SK-N-SH (cell line): ENCODE measurements around the gene SPATA2. TPM values are rescaled to one million over a fixed set of nuclear protein-coding genes. Genes with fewer than 3 reads are reported as not detected.

Experiments
- CTCF ChIA-PET: fragments of 300-600, 350-600 bp; formaldehyde crosslinking; extraction: SDS; loops from one replicate; lab custom pipeline; 2021; lab: Yijun Ruan, JAX
- POLR2A ChIA-PET: fragments of 350-600 bp; sonication (Branson Sonifier 250); formaldehyde crosslinking; extraction: SDS; loops from one replicate; lab custom pipeline; 2020; ENCODE audit warnings: antibody characterized with exemption, inconsistent platforms; lab: Yijun Ruan, JAX
- DNase-seq: peaks from one replicate; pipeline ENCODE4 v3.0.0; 2012
- H2AFZ ChIP-seq: fragments of 200-600 bp; sonication (generic); 2 replicates; pipeline ENCODE4 v1.8.1; 2016; ENCODE audit warnings: antibody characterized with exemption, mild to moderate bottlenecking, low read depth
- H3F3A ChIP-seq: fragments of 200-600 bp; sonication (generic); replicated peaks from 2 replicates; pipeline ENCODE3; 2016; ENCODE audit warnings: antibody characterized with exemption, mild to moderate bottlenecking; ENCODE audit not compliant: insufficient read depth
- H3K27ac ChIP-seq, 2 experiments: fragments of 200-500 bp in 1 of 2; fragments of 200-600 bp in 1 of 2; sonication (Bioruptor generic) in 1 of 2; sonication (generic), shearing (Covaris generic) in 1 of 2; 2 replicates each; pipeline versions ENCODE4 v1.5.1 to v1.6.1; 2014 to 2016; ENCODE audit warnings: low read depth in 2 of 2, inconsistent platforms in 1 of 2, low read length in 1 of 2, mild to moderate bottlenecking in 1 of 2, mixed read lengths in 1 of 2
- H3K27me3 ChIP-seq: fragments of 200-600 bp; sonication (generic), shearing (Covaris generic); 2 replicates; pipeline ENCODE4 v1.6.1; 2016; ENCODE audit warnings: mixed run types; ENCODE audit not compliant: insufficient read depth
- H3K36me3 ChIP-seq, 2 experiments: fragments of 200-500 bp in 1 of 2; fragments of 200-600 bp in 1 of 2; sonication (Bioruptor generic) in 1 of 2; sonication (generic) in 1 of 2; replicated peaks in 1 of 2; 2 replicates each; pipeline versions ENCODE3 to v1.5.1; 2014 to 2016; ENCODE audit warnings: low read length in 1 of 2, mild to moderate bottlenecking in 1 of 2; ENCODE audit not compliant: insufficient read depth in 2 of 2, control insufficient read depth in 1 of 2
- H3K4me1 ChIP-seq, 2 experiments: fragments of 200-500 bp in 1 of 2; fragments of 200-600 bp in 1 of 2; sonication (Bioruptor generic) in 1 of 2; sonication (generic), shearing (Covaris generic) in 1 of 2; 2 replicates each; pipeline versions ENCODE4 v1.5.1 to v1.6.1; 2014 to 2016; ENCODE audit warnings: low read depth in 1 of 2, low read length in 1 of 2, mixed run types in 1 of 2; ENCODE audit not compliant: insufficient read depth in 2 of 2, control insufficient read depth in 1 of 2
- H3K4me2 ChIP-seq: fragments of 200-600 bp; sonication (generic), shearing (Covaris generic); 2 replicates; pipeline ENCODE4 v1.6.1; 2017; ENCODE audit warnings: mixed run types
- H3K4me3 ChIP-seq, 2 experiments: fragments of 200-500 bp in 1 of 2; fragments of 200-600 bp in 1 of 2; sonication (Bioruptor generic) in 1 of 2; sonication (generic), shearing (Covaris generic) in 1 of 2; 2 replicates each; pipeline versions ENCODE4 v1.5.1 to v1.8.1; 2014 to 2016; ENCODE audit warnings: low read depth in 2 of 2, inconsistent platforms in 1 of 2, low read length in 1 of 2, mild to moderate bottlenecking in 1 of 2, mixed read lengths in 1 of 2, moderate library complexity in 1 of 2
- H3K79me2 ChIP-seq: fragments of 200-600 bp; sonication (generic); 2 replicates; pipeline ENCODE4 v1.8.1; 2017; ENCODE audit warnings: mild to moderate bottlenecking; ENCODE audit not compliant: insufficient read depth
- H3K9ac ChIP-seq: fragments of 200-600 bp; sonication (generic); 2 replicates; pipeline ENCODE4 v1.6.1; 2017; ENCODE audit warnings: mixed run types
- H3K9me2 ChIP-seq: fragments of 200-600 bp; sonication (generic); 2 replicates; pipeline ENCODE4 v1.6.1; 2017; ENCODE audit warnings: mixed run types
- H3K9me3 ChIP-seq: fragments of 200-600 bp; sonication (generic); 2 replicates; pipeline ENCODE4 v1.6.1; 2017; ENCODE audit warnings: mixed run types, mild to moderate bottlenecking, moderate library complexity
- H4K20me1 ChIP-seq: fragments of 200-600 bp; sonication (generic); 2 replicates; pipeline ENCODE4 v1.6.1; 2017; ENCODE audit warnings: mild to moderate bottlenecking, mixed run types; ENCODE audit not compliant: insufficient read depth
- EP300 ChIP-seq, 2 experiments: IDR thresholded peaks; 2 replicates each; pipeline versions ENCODE4 v1.4.0 to v1.6.1; 2012; ENCODE audit warnings: borderline replicate concordance in 1 of 2, low read depth in 1 of 2, low read length in 1 of 2
- FOXJ3 ChIP-seq: sonication (generic); formaldehyde crosslinking; IDR thresholded peaks from 2 replicates; pipeline ENCODE4 v1.5.1; 2020; ENCODE audit warnings: mild to moderate bottlenecking, missing genetic modification reagents
- GABPA ChIP-seq: IDR thresholded peaks from 2 replicates; pipeline ENCODE4 v1.4.0; 2012; ENCODE audit warnings: low read depth, mild to moderate bottlenecking
- GATA2 ChIP-seq: sonication (generic); formaldehyde crosslinking; IDR thresholded peaks from 2 replicates; pipeline ENCODE4 v1.5.0; 2020; ENCODE audit warnings: mild to moderate bottlenecking, missing genetic modification reagents
- NFIC ChIP-seq: IDR thresholded peaks from 2 replicates; pipeline ENCODE4 v1.4.0; 2012; ENCODE audit warnings: borderline replicate concordance
- REST ChIP-seq: IDR thresholded peaks from 2 replicates; pipeline ENCODE4 v1.6.1; 2012; ENCODE audit warnings: mild to moderate bottlenecking, low read depth, low read length, moderate library complexity
- RFX5 ChIP-seq: IDR thresholded peaks from 2 replicates; pipeline ENCODE4 v1.6.1; 2012; ENCODE audit warnings: mild to moderate bottlenecking, improper control_type of control experiment, low read length
- RXRA ChIP-seq: IDR thresholded peaks from 2 replicates; pipeline ENCODE4 v1.4.0; 2012; ENCODE audit warnings: low read depth, mild to moderate bottlenecking, borderline replicate concordance
- YY1 ChIP-seq: IDR thresholded peaks from 2 replicates; pipeline ENCODE4 v1.4.0; 2012; ENCODE audit warnings: low read depth, mild to moderate bottlenecking
- ZBTB33 ChIP-seq: IDR thresholded peaks from 2 replicates; pipeline ENCODE4 v1.4.0; 2012; ENCODE audit warnings: low read depth, borderline replicate concordance
- WGBS: methylation state at CpG from one replicate; pipeline ENCODE4 v1.1.6; 2017; ENCODE audit warnings: low lambda C conversion rate; 5-methylcytosine and 5-hydroxymethylcytosine counted together
- polyA plus RNA-seq, 3 experiments: library from polyadenylated mRNA; depleted of rRNA; stranded (reverse); fragments of >200 nt; gene quantifications; 2 replicates each; pipeline ENCODE4 v1.2.3, GENCODE V29; 2012
- TF ChIP-seq, protein P1 (sequence below): fragments of 150-350 bp; IDR thresholded peaks from 2 replicates; pipeline ENCODE4 v1.6.1; 2016; ENCODE audit warnings: mild to moderate bottlenecking, low read depth, low read length
- TF ChIP-seq, protein P2 (sequence below): IDR thresholded peaks from 2 replicates; pipeline ENCODE4; 2012

The SPATA2 gene
- polyA plus RNA-seq, 1 of the 3 experiments (the other 2 are of a cell fraction): 7.2 TPM

DNA sequence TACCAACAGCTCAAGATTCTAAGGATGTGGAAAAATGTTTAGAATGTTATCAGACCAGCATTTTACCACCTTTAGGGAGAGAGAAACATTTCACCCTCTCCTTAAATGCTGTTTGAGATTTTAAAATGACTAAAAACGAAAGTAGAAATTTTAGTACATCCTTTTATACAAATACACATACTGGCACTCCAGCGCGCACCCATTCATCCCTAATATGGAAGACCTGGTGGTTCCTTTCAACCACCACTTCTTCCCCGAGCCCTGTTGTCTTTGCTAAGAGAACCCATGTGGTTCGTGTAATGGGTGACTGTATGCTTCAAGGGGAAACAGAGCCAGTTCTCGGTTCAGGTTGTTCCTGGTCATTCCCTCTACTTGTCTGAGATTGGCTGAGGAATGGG lies 21.3 kb downstream of the SPATA2 start:
- no peaks in the 10 kb centered on the region for H3K36me3 ChIP-seq
- no peaks in the 10 kb centered on the region for H3K9me2 ChIP-seq
- CTCF ChIA-PET: interaction anchor here (1.5 to 9.6 kb wide), 3 partner anchors 284 to 353 kb away, joined by 4 to 131 read pairs (median 6); no protein-coding TSS in a partner anchor
- H3K9me3 ChIP-seq: no peaks in the 10 kb centered on the region
- no peak for TF ChIP-seq GABPA
- no peak for TF ChIP-seq EP300 (IDR thresholded peaks at IDR 0.05; ENCODE audit: borderline replicate concordance in 1 of 2, low read depth in 1 of 2, low read length in 1 of 2)
- TF ChIP-seq ZBTB33: no peak
- no peak for TF ChIP-seq NFIC
- TF ChIP-seq, all 33 proteins: peak for 0
- no peak overlapping the region for H3K4me2 ChIP-seq
- H3K9ac ChIP-seq: no peak overlapping the region
- no peaks in the 10 kb centered on the region for H3K27me3 ChIP-seq
- no peak overlapping the region for H2AFZ ChIP-seq
- H4K20me1 ChIP-seq: no peaks in the 10 kb centered on the region
- H3K79me2 ChIP-seq: no peaks in the 10 kb centered on the region
- no peak overlapping the region for H3K4me3 ChIP-seq
- 87% methylated on average over 6 of the region's 6 CpGs for WGBS
- peaks cover 0 to 6% of the 10 kb centered on the region in 2 experiments; a peak in 1 of 4 replicates for H3K4me1 ChIP-seq
- H3F3A ChIP-seq: no peaks in the 10 kb centered on the region
- DNase-seq: no peak
- H3K27ac ChIP-seq: no peak overlapping the region
- POLR2A ChIA-PET: no interaction called here

GRCh38 chr20:49893242-49894072 lies 21.9 kb downstream of the SPATA2 start:
- H3K27ac ChIP-seq: no peak overlapping the region
- CTCF ChIA-PET: interaction anchor here (1.2 to 9.6 kb wide), 4 partner anchors 218 to 352 kb away, joined by 3 to 131 read pairs (median 5); no protein-coding TSS in a partner anchor
- TF ChIP-seq GATA2 (CRISPR knock-in tag) (no peak), FOXJ3 (CRISPR knock-in tag) (no peak), REST (no peak), RFX5 (no peak), RXRA (no peak), EP300 (IDR thresholded peaks at IDR 0.05; ENCODE audit: borderline replicate concordance in 1 of 2, low read depth in 1 of 2, low read length in 1 of 2) (no peak), YY1 (no peak)
- TF ChIP-seq, protein P1, sequence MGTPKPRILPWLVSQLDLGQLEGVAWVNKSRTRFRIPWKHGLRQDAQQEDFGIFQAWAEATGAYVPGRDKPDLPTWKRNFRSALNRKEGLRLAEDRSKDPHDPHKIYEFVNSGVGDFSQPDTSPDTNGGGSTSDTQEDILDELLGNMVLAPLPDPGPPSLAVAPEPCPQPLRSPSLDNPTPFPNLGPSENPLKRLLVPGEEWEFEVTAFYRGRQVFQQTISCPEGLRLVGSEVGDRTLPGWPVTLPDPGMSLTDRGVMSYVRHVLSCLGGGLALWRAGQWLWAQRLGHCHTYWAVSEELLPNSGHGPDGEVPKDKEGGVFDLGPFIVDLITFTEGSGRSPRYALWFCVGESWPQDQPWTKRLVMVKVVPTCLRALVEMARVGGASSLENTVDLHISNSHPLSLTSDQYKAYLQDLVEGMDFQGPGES: no peak
- TF ChIP-seq, protein P2, sequence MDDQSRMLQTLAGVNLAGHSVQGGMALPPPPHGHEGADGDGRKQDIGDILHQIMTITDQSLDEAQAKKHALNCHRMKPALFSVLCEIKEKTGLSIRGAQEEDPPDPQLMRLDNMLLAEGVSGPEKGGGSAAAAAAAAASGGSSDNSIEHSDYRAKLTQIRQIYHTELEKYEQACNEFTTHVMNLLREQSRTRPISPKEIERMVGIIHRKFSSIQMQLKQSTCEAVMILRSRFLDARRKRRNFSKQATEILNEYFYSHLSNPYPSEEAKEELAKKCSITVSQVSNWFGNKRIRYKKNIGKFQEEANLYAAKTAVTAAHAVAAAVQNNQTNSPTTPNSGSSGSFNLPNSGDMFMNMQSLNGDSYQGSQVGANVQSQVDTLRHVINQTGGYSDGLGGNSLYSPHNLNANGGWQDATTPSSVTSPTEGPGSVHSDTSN: no peak
- TF ChIP-seq, all 33 proteins: peak for 0
- H3K27me3 ChIP-seq: no peaks in the 10 kb centered on the region
- H2AFZ ChIP-seq: no peak overlapping the region
- WGBS: 87% methylated on average over 10 of the region's 12 CpGs
- H4K20me1 ChIP-seq: no peaks in the 10 kb centered on the region
- H3K9me3 ChIP-seq: no peaks in the 10 kb centered on the region
- no peaks in the 10 kb centered on the region for H3F3A ChIP-seq
- H3K9me2 ChIP-seq: no peaks in the 10 kb centered on the region
- H3K9ac ChIP-seq: no peak overlapping the region
- peaks cover 0 to 6% of the 10 kb centered on the region in 2 experiments; a peak in 1 of 4 replicates for H3K4me1 ChIP-seq
- POLR2A ChIA-PET: no interaction called here
- no peaks in the 10 kb centered on the region for H3K79me2 ChIP-seq
- no peaks in the 10 kb centered on the region for H3K36me3 ChIP-seq
- no peak for DNase-seq
- no peak overlapping the region for H3K4me2 ChIP-seq
- no peak overlapping the region for H3K4me3 ChIP-seq
